ENCODE measurements around the gene MTHFD1L.
"Not testable (repeated sequence)": the region's sequence is repeated elsewhere in the genome, so short reads cannot be mapped to it uniquely, and the experiment has no call there.

Gene MTHFD1L

DNA sequence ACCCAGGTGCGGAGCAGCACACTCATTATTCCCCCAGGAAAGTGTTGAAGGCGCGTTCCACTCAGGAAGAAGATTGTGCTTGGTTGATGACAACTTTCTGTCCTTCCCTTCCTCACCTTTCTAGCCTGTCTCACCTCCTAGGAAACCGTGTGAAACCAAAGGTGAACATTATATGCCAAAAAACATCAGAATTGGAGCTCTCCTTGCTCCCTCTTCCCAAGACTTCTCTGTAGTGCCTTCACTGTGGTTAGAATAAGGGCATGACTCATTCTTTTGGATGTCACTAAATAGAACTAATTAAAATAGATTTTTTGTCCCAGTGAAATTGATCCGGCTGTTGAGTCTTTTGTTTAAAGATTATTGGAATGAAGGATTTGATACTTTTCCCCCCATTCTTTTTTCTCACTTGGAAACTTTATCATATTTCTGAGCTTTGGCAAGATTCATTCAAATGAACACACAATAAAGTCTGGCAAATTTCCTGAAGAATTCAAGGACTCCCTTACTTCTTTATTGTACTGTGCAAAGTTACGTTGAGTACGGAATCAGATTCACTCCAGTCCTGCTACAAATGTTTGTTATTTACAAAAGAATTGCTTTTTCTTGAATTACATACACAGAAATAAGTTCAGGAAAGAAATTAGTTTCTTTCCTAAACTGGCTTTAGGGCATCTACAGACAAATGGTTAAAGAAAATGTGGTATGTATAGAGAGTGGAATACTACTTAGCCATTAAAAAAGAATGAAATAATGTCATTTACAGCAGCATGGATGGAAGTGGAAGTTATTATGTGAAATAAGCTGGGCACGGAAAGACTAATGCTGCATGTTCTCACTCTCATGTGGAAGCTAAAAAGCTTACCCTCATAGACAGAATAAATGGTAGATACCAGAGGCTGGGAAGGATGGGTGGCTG, 231.4 kb downstream of the MTHFD1L start:
- DNase-seq (ENCODE audit: low read depth) = peak; percentile 24

DNA sequence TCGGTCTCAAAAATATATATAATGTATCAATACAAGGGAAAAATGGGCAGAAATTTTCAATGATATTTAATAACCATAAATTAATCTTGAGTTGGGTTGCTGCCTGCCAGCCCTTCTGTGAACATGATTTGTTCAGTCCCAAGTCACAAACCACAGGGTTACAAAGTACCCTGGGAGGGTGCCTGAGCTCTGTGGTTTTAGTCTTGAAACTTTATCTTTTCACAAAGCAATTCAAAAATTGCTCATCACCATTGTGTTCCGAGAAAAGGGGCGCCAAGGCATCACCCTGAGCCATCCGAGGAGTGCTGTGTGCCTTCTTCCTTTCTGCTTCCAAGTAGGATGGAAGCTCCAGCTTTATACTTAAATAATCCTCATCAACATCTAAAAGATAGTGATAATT, 232.7 kb downstream of the MTHFD1L start:
- DNase-seq (ENCODE audit: low read depth) = no peak

DNA sequence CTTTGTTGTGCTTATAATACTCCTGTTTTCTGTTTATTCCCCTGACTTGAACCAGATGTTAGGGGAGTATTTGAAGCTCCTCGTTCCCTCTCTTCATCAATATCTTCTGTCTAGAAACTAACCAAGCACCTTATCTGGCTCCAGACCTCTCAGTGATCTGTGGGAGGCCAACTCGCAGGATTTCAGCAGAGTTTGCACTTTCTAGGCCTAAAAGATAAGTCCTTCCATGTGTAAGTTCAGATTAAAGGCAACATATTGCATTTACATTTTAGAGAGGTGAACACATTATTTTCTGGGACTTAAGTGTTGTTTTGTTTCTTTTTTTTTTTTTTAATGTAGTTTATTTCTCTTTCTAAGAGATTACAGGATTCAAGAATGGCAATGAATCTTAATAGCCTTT, 234.8 kb downstream of the MTHFD1L start:
- DNase-seq (ENCODE audit: low read depth) = no peak

DNA sequence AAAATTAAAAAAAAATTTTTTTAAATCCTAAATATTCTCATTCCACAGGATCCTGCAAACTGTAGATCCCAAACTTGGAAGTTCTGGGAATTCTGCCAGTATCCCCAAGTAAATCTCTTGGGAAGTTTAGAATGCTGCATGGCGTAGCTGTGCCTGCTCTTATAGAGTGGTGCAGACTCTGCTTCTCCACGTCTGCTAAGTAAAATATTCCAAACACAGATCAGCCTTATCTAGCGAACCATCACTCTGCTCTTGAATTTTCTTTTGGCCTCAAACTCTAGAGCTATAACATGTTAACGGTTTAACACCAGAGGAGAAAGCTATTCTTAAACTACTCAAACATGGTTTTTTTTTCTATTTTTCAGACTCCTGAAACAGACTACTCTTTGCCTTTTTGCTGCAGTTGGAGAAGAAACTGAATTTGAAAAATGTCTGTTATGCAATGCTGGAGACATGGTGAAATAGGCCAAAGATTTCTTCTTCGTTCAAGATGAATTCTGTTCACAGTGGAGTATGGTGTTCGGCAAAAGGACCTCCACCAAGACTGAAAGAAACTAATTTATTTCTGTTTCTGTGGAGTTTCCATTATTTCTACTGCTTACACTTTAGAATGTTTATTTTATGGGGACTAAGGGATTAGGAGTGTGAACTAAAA, 235.8 kb downstream of the MTHFD1L start:
- DNase-seq (ENCODE audit: low read depth) = no peak

DNA sequence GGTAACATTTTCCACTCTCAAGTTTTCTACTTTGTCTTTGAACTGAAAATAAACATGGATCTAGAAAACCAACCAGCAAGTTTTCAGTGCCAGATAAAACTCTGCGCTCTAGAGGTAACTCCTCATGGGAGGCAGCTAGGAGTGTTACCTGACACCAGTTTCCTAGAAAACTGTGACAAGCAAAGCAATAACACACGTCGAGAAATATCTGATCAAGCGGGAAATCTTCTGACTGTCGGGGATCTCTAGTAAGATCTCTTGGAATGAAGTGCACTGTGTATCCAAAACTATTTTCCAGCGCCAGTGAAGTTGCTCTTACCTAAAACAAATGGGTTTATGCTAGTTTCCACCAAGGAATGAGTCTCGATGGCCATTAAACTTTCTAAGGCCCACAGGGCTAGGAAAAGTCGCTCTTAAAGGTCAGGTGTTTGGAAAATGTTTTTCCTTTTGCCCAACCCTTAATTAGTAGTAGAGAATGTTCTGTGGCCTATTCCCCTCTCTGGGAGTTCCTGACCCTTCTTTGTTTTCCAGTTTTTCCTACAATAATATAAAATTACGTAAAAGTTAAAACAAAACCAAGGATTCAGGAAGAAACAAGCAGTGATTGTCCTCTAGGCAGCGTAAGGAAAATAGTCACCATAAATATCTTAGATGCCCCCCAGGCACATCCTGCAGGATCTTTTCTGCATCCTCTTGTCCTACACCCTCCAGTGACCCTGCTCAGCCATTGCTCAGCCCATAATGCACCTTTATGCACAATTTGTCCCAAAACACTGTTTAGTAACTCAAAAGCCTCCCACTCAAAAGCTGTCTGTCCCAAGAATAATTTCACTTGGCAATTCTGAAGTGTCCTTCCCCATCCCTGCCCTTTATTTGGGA, 236.6 kb downstream of the MTHFD1L start:
- DNase-seq (ENCODE audit: low read depth) = no peak

DNA sequence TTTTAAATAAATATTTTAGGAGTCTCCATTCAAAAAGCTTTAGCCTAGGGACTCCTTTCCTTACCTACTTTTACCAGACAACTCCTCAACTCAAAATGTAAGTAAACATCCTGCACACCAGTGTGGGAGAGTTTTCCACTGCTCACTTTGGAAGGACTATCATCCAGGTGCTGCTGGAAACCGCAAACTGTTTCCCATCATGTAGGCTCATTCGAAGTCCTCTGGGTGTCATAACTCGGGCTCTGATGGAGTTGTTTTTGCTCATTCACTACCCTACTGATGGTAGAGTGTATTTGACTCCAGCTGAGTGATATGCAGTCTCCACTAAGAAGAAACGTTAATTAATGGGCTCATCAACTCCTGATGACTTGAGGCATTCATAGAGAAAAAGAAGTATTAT, 237.8 kb downstream of the MTHFD1L start:
- DNase-seq (ENCODE audit: low read depth) = no peak

DNA sequence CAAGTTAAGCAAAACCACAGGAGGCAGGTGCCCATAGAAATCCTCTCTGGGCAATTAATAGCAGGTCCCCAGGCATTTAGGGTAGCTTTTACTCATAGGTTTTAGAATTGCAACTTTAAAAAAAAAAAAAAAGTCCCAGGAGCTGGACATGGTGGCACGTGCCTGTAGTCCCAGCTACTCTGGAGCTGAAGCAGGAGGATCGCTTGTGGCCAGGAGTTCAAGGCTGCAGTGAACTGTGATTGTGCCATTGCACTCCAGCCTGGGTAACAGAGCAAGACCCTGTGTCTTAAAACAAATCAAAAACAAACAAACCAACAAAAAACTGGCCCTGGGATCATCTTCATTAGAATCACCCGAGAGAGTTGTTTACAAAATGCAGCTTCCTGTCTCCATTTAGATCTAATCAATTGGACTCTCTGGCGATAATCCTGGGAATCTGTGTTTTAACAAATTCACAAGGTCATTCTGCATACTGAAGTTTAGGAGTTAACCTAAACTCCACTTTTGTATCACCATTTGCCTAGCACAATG, 242.5 kb downstream of the MTHFD1L start:
- no peak for DNase-seq (ENCODE audit: low read depth)

DNA sequence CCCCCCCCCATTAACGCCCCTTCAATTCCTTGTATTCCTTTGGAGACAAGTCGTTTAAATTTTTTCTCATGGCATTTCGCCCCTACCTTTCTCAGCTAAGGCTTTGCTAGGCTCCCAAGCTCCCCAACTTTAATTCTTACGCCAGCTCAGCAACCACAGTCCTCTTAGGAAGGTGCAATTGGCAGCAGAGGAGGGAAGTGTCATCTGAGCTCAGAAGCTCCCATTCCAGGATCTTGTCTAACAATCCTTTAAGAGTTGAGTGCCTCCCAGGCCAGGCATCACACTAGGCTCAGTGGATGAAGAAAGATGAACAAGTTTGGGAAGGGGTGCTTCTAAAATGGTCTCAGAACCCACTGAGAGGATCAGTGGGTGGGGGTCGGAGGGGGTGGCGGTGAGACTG, 243.0 kb downstream of the MTHFD1L start:
- no peak for DNase-seq (ENCODE audit: low read depth)

DNA sequence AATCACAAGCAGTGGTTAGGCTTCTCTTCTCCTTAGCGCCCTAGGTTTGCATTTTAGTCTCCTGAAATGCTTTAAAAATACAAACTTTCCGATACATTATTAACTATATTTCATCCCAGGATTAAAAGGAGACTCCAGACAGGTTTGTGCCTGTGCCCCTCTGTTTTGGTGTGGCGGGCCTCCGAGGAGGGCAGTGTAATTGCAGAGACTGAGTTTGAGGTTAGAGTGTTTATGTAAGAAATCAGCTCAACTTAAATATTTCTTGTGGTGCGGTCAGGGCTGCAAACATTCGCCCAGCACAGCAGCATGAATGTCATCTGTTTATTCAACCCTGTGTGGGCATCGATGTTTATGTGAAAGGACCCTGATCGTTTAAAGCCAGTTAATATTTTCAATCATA, 243.9 kb downstream of the MTHFD1L start:
- DNase-seq (ENCODE audit: low read depth) = peak; percentile 23

DNA sequence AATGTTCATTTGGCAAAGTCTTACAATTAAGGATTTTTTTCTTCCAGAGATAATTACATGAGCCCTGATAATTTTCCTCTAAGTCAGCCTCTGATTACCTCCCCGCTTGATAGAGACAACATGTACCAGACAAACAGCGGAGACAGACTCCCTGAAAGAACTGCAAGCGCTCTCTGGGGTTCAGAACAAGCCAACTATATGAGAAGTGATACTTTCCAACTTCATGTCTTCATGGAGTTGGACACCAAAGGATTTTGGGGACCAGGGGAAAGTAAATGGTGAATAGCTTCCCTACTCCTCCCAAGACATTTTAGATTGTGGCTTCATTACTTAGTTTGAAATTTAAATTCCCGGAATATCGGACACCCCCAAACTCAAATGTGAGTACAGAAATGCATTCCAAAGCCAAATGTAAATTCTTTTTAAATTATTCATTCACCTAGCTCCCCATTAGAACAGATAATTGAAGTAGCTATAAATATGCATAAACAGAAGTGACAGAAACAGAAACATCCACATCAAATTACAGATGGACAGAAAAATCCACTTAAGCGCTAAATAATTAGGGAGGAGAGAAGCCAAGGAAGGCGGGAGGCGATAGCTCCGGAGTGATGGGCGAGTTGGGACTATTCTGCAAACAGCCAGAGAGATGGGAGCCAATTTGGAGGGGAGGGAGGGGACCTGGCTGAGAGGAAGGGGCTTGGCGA, 244.5 kb downstream of the MTHFD1L start:
- no peak for DNase-seq (ENCODE audit: low read depth)

DNA sequence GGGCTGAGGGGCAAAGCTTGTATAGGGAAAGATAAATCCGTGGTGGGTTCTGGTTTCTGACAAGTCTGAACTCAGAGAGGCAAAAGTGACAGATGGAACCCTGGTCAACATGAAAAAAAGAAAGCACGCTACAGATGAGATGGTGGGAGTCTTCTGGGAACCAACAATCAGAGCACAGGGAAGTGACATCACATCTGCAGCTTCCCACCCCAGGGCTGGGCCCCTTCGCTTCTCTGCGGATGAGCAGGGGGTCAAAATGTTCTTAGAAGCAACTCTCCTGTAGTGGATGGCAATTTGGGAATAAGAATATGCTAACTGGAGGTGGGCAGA, 245.0 kb downstream of the MTHFD1L start:
- DNase-seq (ENCODE audit: low read depth) = no peak

DNA sequence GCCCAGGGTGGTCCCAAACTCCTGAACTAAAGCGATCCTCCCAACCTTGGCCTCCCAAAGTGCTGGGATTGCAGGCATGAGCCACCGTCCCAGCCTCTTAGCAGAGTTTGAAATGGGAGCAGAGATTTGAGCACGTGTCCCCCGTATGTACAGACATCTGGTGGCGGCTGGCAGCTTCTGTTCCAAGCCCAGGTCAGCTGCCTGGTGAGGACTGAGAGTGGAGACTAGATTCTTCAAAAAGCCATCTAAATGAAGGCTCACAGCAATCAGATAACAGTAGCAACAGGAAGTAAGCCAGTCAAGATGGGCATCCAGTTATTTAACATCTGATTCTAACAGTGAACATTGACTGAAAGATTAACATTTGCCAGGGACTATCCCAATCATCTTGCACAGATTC, 246.2 kb downstream of the MTHFD1L start:
- DNase-seq (ENCODE audit: low read depth) = no peak

DNA sequence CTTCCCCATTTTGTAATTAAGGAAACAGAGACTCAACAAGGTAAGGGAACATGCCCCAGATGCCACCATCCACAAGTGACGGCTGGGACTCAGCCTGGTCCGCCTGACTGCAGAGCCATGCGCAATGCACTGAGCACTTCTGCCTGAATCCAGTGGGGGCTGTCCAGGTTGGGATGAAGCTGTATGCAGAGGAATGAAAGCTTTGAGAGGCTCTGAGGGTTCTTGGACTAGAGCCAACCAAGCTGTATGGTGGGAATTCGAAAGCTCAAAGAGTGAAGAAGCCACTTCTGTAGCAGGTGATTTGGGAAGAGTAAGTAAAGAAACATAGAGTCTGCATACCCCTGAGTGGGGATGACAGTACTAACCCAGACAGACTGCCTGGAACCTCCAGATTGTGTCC, 246.6 kb downstream of the MTHFD1L start:
- no peak for DNase-seq (ENCODE audit: low read depth)

DNA sequence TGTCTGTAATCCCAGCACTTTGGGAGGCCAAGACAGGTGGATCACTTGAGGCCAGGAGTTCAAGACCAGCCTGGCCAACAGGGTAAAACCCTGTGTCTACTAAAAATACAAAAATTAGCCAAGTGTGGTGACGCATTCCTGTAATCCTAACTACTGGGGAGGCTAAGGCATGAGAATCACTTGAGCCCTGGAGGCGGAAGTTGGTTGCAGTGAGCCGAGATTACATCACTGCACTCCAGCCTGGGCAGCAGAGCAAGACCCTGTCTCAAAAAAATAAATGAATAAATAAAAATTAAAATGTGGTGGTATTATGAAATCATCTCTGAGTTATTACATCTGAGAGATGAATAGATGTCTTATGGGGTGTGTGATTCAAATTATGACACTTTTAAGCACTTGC, 247.4 kb downstream of the MTHFD1L start:
- DNase-seq (ENCODE audit: low read depth) = not testable (repeated sequence)

DNA sequence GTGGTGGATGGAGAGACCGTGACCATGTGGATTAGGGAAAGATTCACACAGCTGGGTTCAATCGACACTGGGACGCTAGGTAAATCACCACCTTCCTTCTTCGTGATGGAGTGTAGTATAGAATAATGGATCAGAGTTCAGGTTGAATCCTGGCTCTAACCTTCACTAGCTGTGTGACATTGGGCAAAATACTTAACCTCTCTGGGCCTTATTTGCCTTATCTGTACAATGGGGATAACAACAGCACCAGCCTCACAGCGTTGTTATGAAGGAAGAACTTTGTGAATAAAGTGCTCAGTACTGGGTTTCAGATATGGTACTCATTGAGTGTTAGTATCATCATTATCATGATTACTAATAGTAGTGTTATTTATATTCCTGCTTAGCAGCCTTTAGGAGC, 248.1 kb downstream of the MTHFD1L start:
- DNase-seq (ENCODE audit: low read depth) = no peak

DNA sequence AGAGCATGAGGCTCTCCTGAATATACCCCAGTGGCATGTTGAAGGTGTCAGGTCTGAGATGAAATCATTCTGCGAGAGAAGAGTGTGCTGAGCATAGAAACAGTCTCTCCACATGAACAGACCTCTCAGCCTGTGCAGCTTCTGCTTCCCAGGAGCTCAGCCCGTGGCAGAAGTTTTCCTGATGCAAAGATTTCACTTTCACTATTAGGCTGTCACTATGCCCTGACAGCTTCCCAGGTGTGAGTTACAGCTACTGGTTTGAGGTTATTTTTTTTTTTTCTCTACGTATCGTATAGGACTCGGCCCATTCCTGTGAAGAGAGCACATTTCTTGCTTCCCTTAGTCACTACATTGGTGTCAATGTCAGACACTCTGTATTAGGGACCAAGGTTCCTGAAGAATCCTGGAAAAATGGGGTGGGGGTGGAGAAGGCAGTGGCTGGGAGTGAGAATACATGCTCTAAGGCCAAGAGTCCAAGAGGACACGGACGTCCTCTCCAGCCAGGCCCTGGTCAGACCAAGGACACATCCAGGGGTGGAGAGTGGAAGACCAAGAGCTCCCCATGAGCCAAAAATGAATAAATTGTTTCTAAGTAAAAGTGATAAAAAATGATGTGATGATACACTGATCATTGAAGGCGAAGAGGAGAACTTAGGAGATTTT, 253.1 kb downstream of the MTHFD1L start:
- no peak for DNase-seq (ENCODE audit: low read depth)

DNA sequence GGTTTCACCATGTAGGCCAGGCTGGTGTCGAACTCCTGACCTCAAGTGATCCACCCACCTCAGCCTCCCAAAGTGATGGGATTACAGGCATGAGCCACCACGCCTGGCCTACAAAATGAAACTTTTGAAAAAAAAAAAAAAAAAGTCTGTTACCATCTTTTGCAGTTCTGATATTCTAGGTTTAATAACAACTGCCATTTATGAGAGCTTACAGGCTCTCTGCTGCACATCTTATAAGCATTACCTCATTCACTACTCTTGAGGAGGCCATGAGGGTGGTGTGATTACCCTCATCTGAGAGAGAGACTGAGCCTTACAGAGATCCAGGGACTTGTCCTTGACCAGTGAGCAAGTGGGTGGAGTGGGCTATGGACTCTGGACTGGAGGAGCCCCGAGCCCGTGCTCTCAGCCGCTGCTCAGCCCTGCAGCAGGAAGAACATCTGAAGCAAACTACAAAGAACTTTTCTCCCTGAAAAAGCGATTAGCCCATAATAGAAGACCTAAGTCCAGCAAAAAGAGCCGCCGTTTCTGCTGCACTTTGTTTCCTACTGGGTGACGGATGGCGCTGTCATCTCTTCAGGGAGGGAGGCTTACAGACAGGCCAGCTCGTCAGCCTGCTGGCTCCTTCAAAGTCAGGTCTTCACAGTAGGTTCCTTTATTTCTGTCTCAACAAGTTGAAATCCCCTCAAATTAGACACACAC, 254.5 kb downstream of the MTHFD1L start:
- DNase-seq (ENCODE audit: low read depth) = no peak

DNA sequence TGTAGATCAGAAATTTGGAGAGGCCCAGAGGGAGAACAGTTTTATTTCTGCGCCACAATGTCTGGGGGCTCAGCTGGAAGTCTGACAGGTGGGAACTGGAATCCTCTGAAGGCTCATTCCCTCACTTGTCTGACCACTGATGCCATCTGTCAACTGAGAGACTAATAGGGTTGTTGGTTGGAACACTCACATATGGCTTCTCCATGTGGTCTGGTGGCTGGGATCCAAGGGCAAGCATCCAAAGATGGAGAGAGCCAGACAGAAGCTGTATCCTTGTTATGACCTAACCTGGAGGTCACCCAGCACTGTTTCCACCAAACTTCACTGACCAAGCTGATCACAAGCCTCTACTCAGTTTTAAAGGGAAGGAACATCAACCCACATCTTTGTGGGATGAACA, 256.4 kb downstream of the MTHFD1L start:
- no peak for DNase-seq (ENCODE audit: low read depth)

DNA sequence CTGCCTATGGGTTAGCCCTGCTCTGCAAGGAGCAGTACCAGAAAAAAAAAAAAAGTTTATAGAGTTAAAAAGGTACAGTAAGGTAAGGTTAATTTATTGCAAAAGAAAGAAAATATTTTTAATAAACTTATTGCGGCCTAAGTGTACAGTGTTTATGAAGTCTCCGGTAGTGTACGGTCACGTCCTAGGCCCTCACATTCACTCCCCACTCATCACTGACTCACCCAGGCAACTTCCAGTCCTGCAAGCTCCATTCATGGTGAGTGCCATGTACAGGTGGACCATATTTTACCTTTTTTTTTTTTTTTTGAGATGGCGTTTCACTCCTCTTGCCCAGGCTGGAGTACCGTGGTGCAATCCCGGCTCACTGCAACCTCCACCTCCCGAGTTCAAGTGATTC, 258.1 kb downstream of the MTHFD1L start:
- DNase-seq (ENCODE audit: low read depth) = peak; percentile 35

DNA sequence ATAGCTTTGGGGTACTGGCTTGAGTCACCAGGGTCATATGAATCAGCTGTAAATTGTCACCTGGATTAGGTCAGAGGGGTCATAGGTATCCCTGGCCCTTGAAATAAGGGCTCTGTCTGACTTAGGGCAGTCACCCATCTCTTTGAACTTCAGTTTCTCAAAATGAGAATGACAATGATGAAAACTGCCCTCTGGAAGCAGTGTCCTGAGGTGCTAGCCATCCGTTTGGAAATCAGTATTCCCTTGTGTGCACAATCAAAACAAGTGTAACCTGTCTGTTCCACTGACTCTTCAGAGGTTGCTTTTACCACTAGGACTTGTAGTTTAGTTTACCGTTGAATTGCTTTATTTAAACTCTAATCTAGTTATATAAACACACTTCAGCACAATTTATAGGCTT, 259.7 kb downstream of the MTHFD1L start:
- not testable (repeated sequence) for DNase-seq (ENCODE audit: low read depth)

All from ELR (cell line).